ENCODE data around the gene ADSS2.
"Not testable (repeated sequence)": the region's sequence is repeated elsewhere in the genome, so short reads cannot be mapped to it uniquely, and the experiment has no call there.

DNA sequence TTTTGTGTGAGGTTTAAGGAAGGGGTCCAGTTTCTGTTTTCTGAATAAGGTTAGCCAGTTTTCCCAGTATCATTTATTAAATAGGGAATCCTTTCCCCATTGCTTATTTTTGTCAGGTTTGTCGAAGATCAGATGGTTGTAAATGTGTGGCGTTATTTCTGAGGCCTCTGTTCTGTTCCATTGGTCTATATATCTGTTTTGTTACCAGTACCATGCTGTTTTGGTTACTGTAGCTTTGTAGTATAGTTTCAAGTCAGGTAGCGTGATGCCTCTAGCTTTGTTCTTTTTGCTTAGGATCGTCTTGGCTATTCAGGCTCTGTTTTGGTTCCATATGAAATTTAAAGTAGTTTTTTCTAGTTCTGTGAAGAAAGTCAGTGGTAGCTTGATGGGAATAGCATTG, 48.8 kb upstream of the ADSS2 start:
- TF ChIP-seq POLR2A (IDR thresholded peaks at IDR 0.05), result not testable (repeated sequence)
- TF ChIP-seq, protein P1, sequence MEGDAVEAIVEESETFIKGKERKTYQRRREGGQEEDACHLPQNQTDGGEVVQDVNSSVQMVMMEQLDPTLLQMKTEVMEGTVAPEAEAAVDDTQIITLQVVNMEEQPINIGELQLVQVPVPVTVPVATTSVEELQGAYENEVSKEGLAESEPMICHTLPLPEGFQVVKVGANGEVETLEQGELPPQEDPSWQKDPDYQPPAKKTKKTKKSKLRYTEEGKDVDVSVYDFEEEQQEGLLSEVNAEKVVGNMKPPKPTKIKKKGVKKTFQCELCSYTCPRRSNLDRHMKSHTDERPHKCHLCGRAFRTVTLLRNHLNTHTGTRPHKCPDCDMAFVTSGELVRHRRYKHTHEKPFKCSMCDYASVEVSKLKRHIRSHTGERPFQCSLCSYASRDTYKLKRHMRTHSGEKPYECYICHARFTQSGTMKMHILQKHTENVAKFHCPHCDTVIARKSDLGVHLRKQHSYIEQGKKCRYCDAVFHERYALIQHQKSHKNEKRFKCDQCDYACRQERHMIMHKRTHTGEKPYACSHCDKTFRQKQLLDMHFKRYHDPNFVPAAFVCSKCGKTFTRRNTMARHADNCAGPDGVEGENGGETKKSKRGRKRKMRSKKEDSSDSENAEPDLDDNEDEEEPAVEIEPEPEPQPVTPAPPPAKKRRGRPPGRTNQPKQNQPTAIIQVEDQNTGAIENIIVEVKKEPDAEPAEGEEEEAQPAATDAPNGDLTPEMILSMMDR (IDR thresholded peaks at IDR 0.05), result not testable (repeated sequence)
